K562 (cell line): Measurements from ENCODE around the gene MRPS10. TPM values are rescaled to one million over a fixed set of nuclear protein-coding genes. Genes with fewer than 3 reads are reported as not detected.

ENCODE experiments used
- EP400 ChIP-seq: fragments of 450-650 bp; IDR thresholded peaks from 2 replicates; pipeline ENCODE4 v1.6.1; 2017; ENCODE audit warnings: antibody characterized with exemption, mild to moderate bottlenecking, moderate library complexity
- FOXK1 ChIP-seq: sonication (generic); formaldehyde crosslinking; IDR thresholded peaks from 2 replicates; pipeline ENCODE4 v1.8.0; 2022; ENCODE audit warnings: missing genetic modification reagents, mild to moderate bottlenecking, borderline replicate concordance
- HDAC3 ChIP-seq: fragments of 450-650 bp; IDR thresholded peaks from 2 replicates; pipeline ENCODE4 v1.6.1; 2018; ENCODE audit warnings: borderline replicate concordance, mild to moderate bottlenecking, moderate library complexity; ENCODE audit not compliant: partially characterized antibody
- HEY1 ChIP-seq: fragments of 250-450 bp; sonication (Bioruptor Pico); IDR thresholded peaks from 2 replicates; pipeline ENCODE4 v1.5.0; 2020; ENCODE audit warnings: mild to moderate bottlenecking, moderate library complexity, borderline replicate concordance
- NR2C2 ChIP-seq, 2 experiments: fragments of 200-800 bp in 1 of 2; sonication (Bioruptor generic) in 1 of 2; sonication (generic) in 1 of 2; formaldehyde crosslinking in 1 of 2; IDR thresholded peaks; 2 replicates each; pipeline versions ENCODE4 v1.6.1 to v1.8.0; 2016 to 2022; ENCODE audit warnings: mild to moderate bottlenecking in 1 of 2, missing compliant biosample characterization in 1 of 2, missing genetic modification characterization in 1 of 2, missing genetic modification reagents in 1 of 2
- NR4A1 ChIP-seq, 2 experiments: fragments of 250-450 bp in 1 of 2; fragments of 450-650 bp in 1 of 2; sonication (Bioruptor Pico) in 1 of 2; IDR thresholded peaks; 2 replicates each; pipeline versions ENCODE4 v1.4.0 to v1.6.1; 2016 to 2020; ENCODE audit warnings: mild to moderate bottlenecking in 2 of 2, missing compliant biosample characterization in 1 of 2, missing genetic modification characterization in 1 of 2, moderate library complexity in 1 of 2
- PHTF2 ChIP-seq: fragments of 250-450 bp; sonication (Bioruptor Pico); IDR thresholded peaks from 2 replicates; pipeline ENCODE4 v1.5.0; 2021; ENCODE audit warnings: mild to moderate bottlenecking
- SMC3 ChIP-seq: conservative IDR thresholded peaks from 2 replicates; pipeline ENCODE4 v1.6.1; 2011; ENCODE audit warnings: low read depth, low read length, improper control_type of control experiment; ENCODE audit not compliant: insufficient read depth
- SUPT5H ChIP-seq: fragments of 450-650 bp; IDR thresholded peaks from 2 replicates; pipeline ENCODE4 v1.6.1; 2016
- TAF1 ChIP-seq: IDR thresholded peaks from 2 replicates; pipeline ENCODE4 v1.6.1; 2011; ENCODE audit warnings: mild to moderate bottlenecking, low read length, moderate library complexity; ENCODE audit not compliant: insufficient read depth, control insufficient read depth, severe bottlenecking; ENCODE audit errors: extremely low read depth
- ZFP36 ChIP-seq: fragments of 150-350 bp; IDR thresholded peaks from 2 replicates; pipeline ENCODE4 v1.6.1; 2018; ENCODE audit warnings: low read length, low read depth; ENCODE audit not compliant: partially characterized antibody
- ZNF143 ChIP-seq: sonication (generic); formaldehyde crosslinking; IDR thresholded peaks from 2 replicates; pipeline ENCODE4 v1.9.0; 2022; ENCODE audit warnings: mild to moderate bottlenecking, missing genetic modification reagents
- ZNF717 ChIP-seq: fragments of 250-450 bp; sonication (Bioruptor Pico); IDR thresholded peaks from 2 replicates; pipeline ENCODE4 v1.5.0; 2021
- ZNF76 ChIP-seq: fragments of 250-450 bp; sonication (Bioruptor Pico); IDR thresholded peaks from 2 replicates; pipeline ENCODE4 v1.4.0; 2020; ENCODE audit warnings: mild to moderate bottlenecking, moderate library complexity, borderline replicate concordance
- ZNF780A ChIP-seq: fragments of 250-450 bp; sonication (Bioruptor Pico); IDR thresholded peaks from 2 replicates; pipeline ENCODE4 v1.5.0; 2021; ENCODE audit warnings: mild to moderate bottlenecking
- ZZZ3 ChIP-seq: fragments of 450-650 bp; IDR thresholded peaks from 2 replicates; pipeline ENCODE4 v1.6.1; 2016; ENCODE audit warnings: antibody characterized with exemption, mild to moderate bottlenecking, moderate library complexity
- polyA plus RNA-seq, 8 experiments: library from polyadenylated mRNA; depleted of rRNA in 4 of 8; stranded (reverse) in 5 of 8; unstranded in 3 of 8; fragments of >200 nt; fragmentation: Nextera tagmentation in 2 of 8; fragmentation: Illumina TruSeq in 1 of 8; extraction: Ambion mirVana in 2 of 8; extraction: Trizol in 1 of 8; gene quantifications; 2 replicates each; pipeline versions ENCODE4 v1.2.1 to v1.2.3, GENCODE V29; 2011 to 2014; ENCODE audit warnings: inconsistent platforms in 1 of 8, missing spikeins in 1 of 8
- total RNA-seq, 7 experiments: library from RNA; depleted of rRNA in 6 of 7; stranded (reverse); fragments of >200 nt in 6 of 7; fragmentation: Illumina TruSeq in 2 of 7; extraction: Trizol in 2 of 7; gene quantifications; 2 replicates each; pipeline versions ENCODE4 v1.2.1 to v1.2.3, GENCODE V29; 2011 to 2021; ENCODE audit warnings: low replicate concordance in 1 of 7
- TF ChIP-seq, protein P1 (sequence below): sonication (generic); formaldehyde crosslinking; IDR thresholded peaks from 2 replicates; pipeline ENCODE4 v1.8.1; 2022; ENCODE audit warnings: missing genetic modification reagents
- TF ChIP-seq, protein P2 (sequence below): fragments of 450-650 bp; IDR thresholded peaks from 2 replicates; pipeline ENCODE4 v1.6.1; 2018; ENCODE audit not compliant: partially characterized antibody
- TF ChIP-seq, protein P3 (sequence below): IDR thresholded peaks from 2 replicates; pipeline ENCODE4 v1.6.1; 2012; ENCODE audit warnings: low read depth, low read length, improper control_type of control experiment, borderline replicate concordance

The MRPS10 gene
- total and polyA plus RNA-seq, 9 of the 15 experiments (the other 6 are each of a cell fraction or from before 2014, with no cell fraction given) = 48.6 to 166 (median 93.7) TPM

DNA sequence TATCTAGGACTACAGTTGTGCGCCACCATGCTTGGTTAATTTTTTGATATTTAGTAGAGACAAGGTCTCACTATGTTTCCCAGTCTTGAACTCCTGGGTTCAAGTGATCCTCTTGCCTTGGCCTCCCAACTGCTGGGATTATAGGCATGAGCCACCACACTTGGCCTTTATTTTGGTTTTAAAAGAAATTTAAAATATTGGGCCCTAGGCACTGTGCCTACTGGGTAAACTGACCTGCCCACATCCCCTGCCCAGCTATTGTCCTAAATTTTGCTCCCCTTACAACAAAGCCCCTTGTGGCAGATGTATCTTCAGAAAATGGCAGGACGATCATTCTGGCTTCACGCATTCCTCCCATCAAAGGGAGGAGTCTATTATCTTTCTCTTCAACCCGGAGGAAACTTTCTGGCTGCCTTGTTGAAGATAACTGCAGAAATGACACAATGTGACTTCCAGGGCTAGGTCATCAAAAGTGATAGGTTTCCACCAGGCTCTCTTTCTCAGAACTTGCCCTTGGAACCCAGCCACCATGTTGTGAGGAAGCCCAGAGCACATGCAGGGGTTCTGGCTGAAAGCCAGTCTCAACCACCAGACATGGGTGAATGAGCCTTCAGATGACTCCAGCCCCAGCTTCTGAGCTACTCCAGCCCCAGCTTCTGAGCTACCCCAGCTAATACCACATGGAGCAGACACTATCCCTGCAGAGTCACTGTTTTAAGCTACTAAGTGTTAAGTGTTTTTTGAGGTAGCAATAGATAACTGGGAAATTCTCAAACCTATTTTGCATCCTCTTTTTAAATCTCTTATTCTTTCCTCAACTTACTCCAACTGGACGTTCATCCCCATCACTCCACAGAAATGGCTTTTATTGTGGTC lies 18.3 kb downstream of the MRPS10 start (continued):
- TF ChIP-seq NR2C2 (CRISPR knock-in tag; IDR thresholded peaks at IDR 0.05) (peak; percentile 69; the same call in 1 of the 2 replicates), NR2C2 (tag; IDR thresholded peaks at IDR 0.05) (peak; percentile 80; the same call in 1 of the 2 replicates), SMC3 (0 out of 2 replicates have a peak, but pooled peaks have one; percentile 4), TAF1 (peak; percentile 65), HEY1 (CRISPR knock-in tag) (no peak), ZFP36 (peak; percentile 57), ZNF780A (CRISPR knock-in tag) (no peak), PHTF2 (CRISPR knock-in tag) (no peak), HDAC3 (peak; percentile 96), FOXK1 (peak; percentile 90; the same call in 1 of the 2 replicates), ZNF76 (CRISPR knock-in tag) (no peak), NR4A1 (CRISPR knock-in tag; IDR thresholded peaks at IDR 0.05) (no peak), NR4A1 (tag; IDR thresholded peaks at IDR 0.05) (peak; percentile 93), ZNF717 (CRISPR knock-in tag) (no peak), ZNF143 (CRISPR knock-in tag) (no peak), EP400 (peak; percentile 94), ZZZ3 (0 out of 2 replicates have a peak, but pooled peaks have one; percentile 56), SUPT5H (no peak)
- TF ChIP-seq, protein P1, sequence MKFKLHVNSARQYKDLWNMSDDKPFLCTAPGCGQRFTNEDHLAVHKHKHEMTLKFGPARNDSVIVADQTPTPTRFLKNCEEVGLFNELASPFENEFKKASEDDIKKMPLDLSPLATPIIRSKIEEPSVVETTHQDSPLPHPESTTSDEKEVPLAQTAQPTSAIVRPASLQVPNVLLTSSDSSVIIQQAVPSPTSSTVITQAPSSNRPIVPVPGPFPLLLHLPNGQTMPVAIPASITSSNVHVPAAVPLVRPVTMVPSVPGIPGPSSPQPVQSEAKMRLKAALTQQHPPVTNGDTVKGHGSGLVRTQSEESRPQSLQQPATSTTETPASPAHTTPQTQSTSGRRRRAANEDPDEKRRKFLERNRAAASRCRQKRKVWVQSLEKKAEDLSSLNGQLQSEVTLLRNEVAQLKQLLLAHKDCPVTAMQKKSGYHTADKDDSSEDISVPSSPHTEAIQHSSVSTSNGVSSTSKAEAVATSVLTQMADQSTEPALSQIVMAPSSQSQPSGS (CRISPR knock-in tag) = no peak
- TF ChIP-seq, protein P2, sequence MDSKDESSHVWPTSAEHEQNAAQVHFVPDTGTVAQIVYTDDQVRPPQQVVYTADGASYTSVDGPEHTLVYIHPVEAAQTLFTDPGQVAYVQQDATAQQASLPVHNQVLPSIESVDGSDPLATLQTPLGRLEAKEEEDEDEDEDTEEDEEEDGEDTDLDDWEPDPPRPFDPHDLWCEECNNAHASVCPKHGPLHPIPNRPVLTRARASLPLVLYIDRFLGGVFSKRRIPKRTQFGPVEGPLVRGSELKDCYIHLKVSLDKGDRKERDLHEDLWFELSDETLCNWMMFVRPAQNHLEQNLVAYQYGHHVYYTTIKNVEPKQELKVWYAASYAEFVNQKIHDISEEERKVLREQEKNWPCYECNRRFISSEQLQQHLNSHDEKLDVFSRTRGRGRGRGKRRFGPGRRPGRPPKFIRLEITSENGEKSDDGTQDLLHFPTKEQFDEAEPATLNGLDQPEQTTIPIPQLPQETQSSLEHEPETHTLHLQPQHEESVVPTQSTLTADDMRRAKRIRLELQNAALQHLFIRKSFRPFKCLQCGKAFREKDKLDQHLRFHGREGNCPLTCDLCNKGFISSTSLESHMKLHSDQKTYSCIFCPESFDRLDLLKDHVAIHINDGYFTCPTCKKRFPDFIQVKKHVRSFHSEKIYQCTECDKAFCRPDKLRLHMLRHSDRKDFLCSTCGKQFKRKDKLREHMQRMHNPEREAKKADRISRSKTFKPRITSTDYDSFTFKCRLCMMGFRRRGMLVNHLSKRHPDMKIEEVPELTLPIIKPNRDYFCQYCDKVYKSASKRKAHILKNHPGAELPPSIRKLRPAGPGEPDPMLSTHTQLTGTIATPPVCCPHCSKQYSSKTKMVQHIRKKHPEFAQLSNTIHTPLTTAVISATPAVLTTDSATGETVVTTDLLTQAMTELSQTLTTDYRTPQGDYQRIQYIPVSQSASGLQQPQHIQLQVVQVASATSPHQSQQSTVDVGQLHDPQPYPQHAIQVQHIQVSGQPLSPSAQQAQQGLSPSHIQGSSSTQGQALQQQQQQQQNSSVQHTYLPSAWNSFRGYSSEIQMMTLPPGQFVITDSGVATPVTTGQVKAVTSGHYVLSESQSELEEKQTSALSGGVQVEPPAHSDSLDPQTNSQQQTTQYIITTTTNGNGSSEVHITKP = peak; percentile 79
- TF ChIP-seq, protein P3, sequence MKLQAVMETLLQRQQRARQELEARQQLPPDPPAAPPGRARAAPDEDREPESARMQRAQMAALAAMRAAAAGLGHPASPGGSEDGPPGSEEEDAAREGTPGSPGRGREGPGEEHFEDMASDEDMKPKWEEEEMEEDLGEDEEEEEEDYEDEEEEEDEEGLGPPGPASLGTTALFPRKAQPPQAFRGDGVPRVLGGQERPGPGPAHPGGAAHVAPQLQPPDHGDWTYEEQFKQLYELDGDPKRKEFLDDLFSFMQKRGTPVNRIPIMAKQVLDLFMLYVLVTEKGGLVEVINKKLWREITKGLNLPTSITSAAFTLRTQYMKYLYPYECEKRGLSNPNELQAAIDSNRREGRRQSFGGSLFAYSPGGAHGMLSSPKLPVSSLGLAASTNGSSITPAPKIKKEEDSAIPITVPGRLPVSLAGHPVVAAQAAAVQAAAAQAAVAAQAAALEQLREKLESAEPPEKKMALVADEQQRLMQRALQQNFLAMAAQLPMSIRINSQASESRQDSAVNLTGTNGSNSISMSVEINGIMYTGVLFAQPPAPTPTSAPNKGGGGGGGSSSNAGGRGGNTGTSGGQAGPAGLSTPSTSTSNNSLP = peak; percentile 79; the same call in 1 of the 2 replicates
